GM04504 (cell line): ENCODE results near the gene SLC8A3.

Experiments used
- DNase-seq: peaks from one replicate; pipeline ENCODE4 v3.0.0-alpha.2; 2012; ENCODE audit warnings: low read depth

SLC8A3 gene

GRCh38 chr14:70023871-70024270, 164.9 kb downstream of the SLC8A3 start:
- no peak for DNase-seq

- no peak for DNase-seq
Observed at GRCh38 chr14:70022771-70023445, 165.8 kb downstream of the SLC8A3 start.

GRCh38 chr14:70021548-70022220, 167.1 kb downstream of the SLC8A3 start:
- no peak for DNase-seq

GRCh38 chr14:70020352-70021170, 168.2 kb downstream of the SLC8A3 start:
- DNase-seq: no peak

GRCh38 chr14:70019695-70020094, 169.1 kb downstream of the SLC8A3 start:
- DNase-seq: no peak

GRCh38 chr14:70018713-70019211, 170.0 kb downstream of the SLC8A3 start:
- no peak for DNase-seq

- DNase-seq: no peak
Observed at GRCh38 chr14:70018230-70018629, 170.5 kb downstream of the SLC8A3 start.

- DNase-seq: no peak
Observed at GRCh38 chr14:70014406-70015095, 174.2 kb downstream of the SLC8A3 start.

GRCh38 chr14:70013271-70013873, 175.4 kb downstream of the SLC8A3 start:
- DNase-seq: no peak

GRCh38 chr14:70011708-70012107, 177.0 kb downstream of the SLC8A3 start:
- DNase-seq: no peak

- no peak for DNase-seq
Observed at GRCh38 chr14:70011098-70011497, 177.7 kb downstream of the SLC8A3 start.

GRCh38 chr14:70009961-70010360, 178.8 kb downstream of the SLC8A3 start:
- no peak for DNase-seq

- no peak for DNase-seq
Observed at GRCh38 chr14:70008284-70009262, 180.2 kb downstream of the SLC8A3 start.

- no peak for DNase-seq
Observed at GRCh38 chr14:70006699-70007098, 182.1 kb downstream of the SLC8A3 start.

GRCh38 chr14:70005281-70005805, 183.4 kb downstream of the SLC8A3 start:
- no peak for DNase-seq

GRCh38 chr14:70004791-70005190, 184.0 kb downstream of the SLC8A3 start:
- no peak for DNase-seq

- DNase-seq: no peak
Observed at GRCh38 chr14:70002589-70003346, 186.0 kb downstream of the SLC8A3 start.

GRCh38 chr14:70000601-70001000, 188.2 kb downstream of the SLC8A3 start:
- DNase-seq: no peak

GRCh38 chr14:69999261-69999674, 189.5 kb downstream of the SLC8A3 start:
- no peak for DNase-seq
